ENCODE data around the gene PRKCH. TPM values are rescaled to one million over a fixed set of nuclear protein-coding genes. Genes with fewer than 3 reads are reported as not detected.

The PRKCH gene
- total RNA-seq, 1 donor from 2014 or later = 18.4 TPM

- Histone ChIP-seq H3K27ac (replicated peaks) (no peak overlapping the region), H3K4me1 (peaks cover 45% of the 10 kb centered on the region)
- intact Hi-C loops (cut with micrococcal nuclease) = no loop called here
These were observed 178.6 kb downstream of the PRKCH start for GRCh38 chr14:61499991-61500390.

DNA sequence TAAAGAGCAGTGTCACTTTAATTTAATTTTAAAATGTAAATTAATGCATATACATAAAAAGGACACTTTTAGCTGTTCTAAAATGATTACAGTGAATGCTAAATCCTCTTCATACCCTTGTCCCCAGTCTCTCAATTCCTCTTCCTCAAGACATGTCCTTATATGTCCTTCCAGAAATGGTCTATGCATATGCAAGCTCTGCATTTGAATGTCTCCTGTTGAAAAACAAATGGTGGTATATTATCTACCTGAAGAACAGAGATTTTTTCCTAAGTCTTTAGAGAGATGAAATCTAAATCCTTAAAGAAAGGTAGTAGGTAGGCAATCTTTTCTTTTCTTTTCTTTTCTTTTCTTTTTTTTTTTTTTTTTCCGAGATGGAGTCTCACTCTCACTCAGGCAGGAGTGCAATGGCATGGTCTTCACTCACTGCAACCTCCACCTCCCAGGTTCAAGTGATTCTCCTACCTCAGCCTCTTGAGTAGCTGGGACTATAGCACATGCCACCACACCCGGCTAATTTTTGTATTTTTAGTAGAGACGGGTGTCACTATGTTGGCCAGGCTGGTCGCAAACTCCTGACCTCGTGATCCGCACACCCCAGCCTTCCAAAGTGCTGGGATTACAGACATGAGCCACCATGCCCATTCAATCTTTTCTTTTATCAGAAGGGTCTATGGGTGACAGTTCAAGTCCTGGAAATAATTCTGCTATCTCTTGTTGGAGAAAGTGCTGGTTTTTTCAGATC lies 180.5 kb downstream of the PRKCH start:
- Histone ChIP-seq H3K27me3 (ENCODE audit: low read depth) (no peaks in the 10 kb centered on the region), H3K9me3 (replicated peaks) (no peaks in the 10 kb centered on the region), H3K36me3 (no peaks in the 10 kb centered on the region), H3K4me1 (peaks cover 45% of the 10 kb centered on the region), H3K4me3 (no peak overlapping the region), H3K27ac (replicated peaks) (no peak overlapping the region)
- intact Hi-C loops (cut with micrococcal nuclease) = no loop called here
- DNase-seq = no peak
- TF ChIP-seq, protein P1, sequence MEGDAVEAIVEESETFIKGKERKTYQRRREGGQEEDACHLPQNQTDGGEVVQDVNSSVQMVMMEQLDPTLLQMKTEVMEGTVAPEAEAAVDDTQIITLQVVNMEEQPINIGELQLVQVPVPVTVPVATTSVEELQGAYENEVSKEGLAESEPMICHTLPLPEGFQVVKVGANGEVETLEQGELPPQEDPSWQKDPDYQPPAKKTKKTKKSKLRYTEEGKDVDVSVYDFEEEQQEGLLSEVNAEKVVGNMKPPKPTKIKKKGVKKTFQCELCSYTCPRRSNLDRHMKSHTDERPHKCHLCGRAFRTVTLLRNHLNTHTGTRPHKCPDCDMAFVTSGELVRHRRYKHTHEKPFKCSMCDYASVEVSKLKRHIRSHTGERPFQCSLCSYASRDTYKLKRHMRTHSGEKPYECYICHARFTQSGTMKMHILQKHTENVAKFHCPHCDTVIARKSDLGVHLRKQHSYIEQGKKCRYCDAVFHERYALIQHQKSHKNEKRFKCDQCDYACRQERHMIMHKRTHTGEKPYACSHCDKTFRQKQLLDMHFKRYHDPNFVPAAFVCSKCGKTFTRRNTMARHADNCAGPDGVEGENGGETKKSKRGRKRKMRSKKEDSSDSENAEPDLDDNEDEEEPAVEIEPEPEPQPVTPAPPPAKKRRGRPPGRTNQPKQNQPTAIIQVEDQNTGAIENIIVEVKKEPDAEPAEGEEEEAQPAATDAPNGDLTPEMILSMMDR (IDR thresholded peaks at IDR 0.05; ENCODE audit: borderline replicate concordance) = no peak

More at GRCh38 chr14:61499991-61500390, 178.6 kb downstream of the PRKCH start:
- Histone ChIP-seq H3K36me3 (no peaks in the 10 kb centered on the region), H3K9me3 (replicated peaks) (no peaks in the 10 kb centered on the region), H3K27me3 (ENCODE audit: low read depth) (no peaks in the 10 kb centered on the region), H3K4me3 (no peak overlapping the region)
- TF ChIP-seq, protein P1 (IDR thresholded peaks at IDR 0.05; ENCODE audit: borderline replicate concordance) = no peak
- DNase-seq = no peak

- DNase-seq = no peak
- peaks cover 45% of the 10 kb centered on the region for H3K4me1 ChIP-seq
- no peaks in the 10 kb centered on the region for H3K36me3 ChIP-seq
- intact Hi-C loops (cut with micrococcal nuclease) = no loop called here
- H3K9me3 ChIP-seq (replicated peaks) = no peaks in the 10 kb centered on the region
- TF ChIP-seq, protein P1 (IDR thresholded peaks at IDR 0.05; ENCODE audit: borderline replicate concordance) = no peak
- no peak overlapping the region for H3K4me3 ChIP-seq
- H3K27me3 ChIP-seq (ENCODE audit: low read depth) = no peaks in the 10 kb centered on the region
- H3K27ac ChIP-seq (replicated peaks) = no peak overlapping the region
These were observed 181.2 kb downstream of the PRKCH start for GRCh38 chr14:61502459-61503093.

- H3K4me1 ChIP-seq = peaks cover 39% of the 10 kb centered on the region
- no peak for DNase-seq
- no peaks in the 10 kb centered on the region for H3K9me3 ChIP-seq (replicated peaks)
- intact Hi-C loops (cut with micrococcal nuclease) = no loop called here
- no peaks in the 10 kb centered on the region for H3K27me3 ChIP-seq (ENCODE audit: low read depth)
- TF ChIP-seq, protein P1 (IDR thresholded peaks at IDR 0.05; ENCODE audit: borderline replicate concordance) = no peak
- H3K27ac ChIP-seq (replicated peaks) = no peak overlapping the region
- no peak overlapping the region for H3K4me3 ChIP-seq
- H3K36me3 ChIP-seq = no peaks in the 10 kb centered on the region
These were observed 181.9 kb downstream of the PRKCH start for GRCh38 chr14:61503167-61503801.

DNA sequence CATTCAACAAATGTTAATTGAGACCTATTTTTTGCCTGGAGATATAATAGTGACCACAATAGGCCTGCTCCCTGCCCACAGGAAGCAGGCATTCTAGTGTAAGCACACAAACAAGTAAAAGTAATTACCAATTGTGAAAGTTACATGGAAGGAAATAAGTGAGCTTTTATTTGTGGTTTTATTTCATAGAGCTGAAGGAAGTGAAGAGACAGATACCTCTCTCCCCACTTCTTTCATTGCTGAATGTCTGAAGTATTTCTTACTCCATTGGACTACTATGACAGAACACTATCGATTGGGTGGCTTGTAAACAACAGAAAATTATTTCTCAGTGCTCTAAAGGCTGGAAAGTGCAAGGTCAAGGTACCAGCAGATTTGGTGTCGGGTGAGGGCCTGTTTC lies 183.5 kb downstream of the PRKCH start:
- Histone ChIP-seq H3K27me3 (ENCODE audit: low read depth) (no peaks in the 10 kb centered on the region), H3K36me3 (no peaks in the 10 kb centered on the region), H3K9me3 (replicated peaks) (no peaks in the 10 kb centered on the region), H3K27ac (replicated peaks) (no peak overlapping the region), H3K4me1 (peaks cover 27% of the 10 kb centered on the region), H3K4me3 (no peak overlapping the region)
- TF ChIP-seq, protein P1 (IDR thresholded peaks at IDR 0.05; ENCODE audit: borderline replicate concordance) = no peak
- DNase-seq = no peak
- intact Hi-C loops (cut with micrococcal nuclease) = no loop called here

Data from left ventricle myocardium inferior (tissue), 1 donor.